DOHH2 (cell line): ENCODE measurements around the gene AHCYL1.

Experiments
- H3F3A ChIP-seq: fragments of 200-600 bp; sonication (generic), shearing (Covaris generic); 2 replicates; pipeline ENCODE4 v1.6.0; 2016; ENCODE audit warnings: antibody characterized with exemption, mild to moderate bottlenecking; ENCODE audit not compliant: control insufficient read depth, insufficient read depth
- H3K27ac ChIP-seq: fragments of 200-600 bp; sonication (generic); 2 replicates; pipeline ENCODE4 v1.5.1; 2014; ENCODE audit warnings: low read depth, mild to moderate bottlenecking, low read length, moderate library complexity
- H3K27me3 ChIP-seq: fragments of 200-600 bp; sonication (generic); 2 replicates; pipeline ENCODE4 v1.6.1; 2014; ENCODE audit warnings: mild to moderate bottlenecking, low read length, mixed read lengths; ENCODE audit not compliant: control insufficient read depth
- H3K36me3 ChIP-seq: fragments of 200-600 bp; sonication (generic); 2 replicates; pipeline ENCODE4 v1.6.1; 2014; ENCODE audit warnings: mild to moderate bottlenecking, low read length, moderate library complexity, mixed read lengths; ENCODE audit not compliant: control insufficient read depth
- H3K4me1 ChIP-seq: fragments of 200-600 bp; sonication (generic); 2 replicates; pipeline ENCODE4 v1.6.1; 2014; ENCODE audit warnings: mild to moderate bottlenecking, low read length, mixed read lengths; ENCODE audit not compliant: control insufficient read depth
- H3K4me2 ChIP-seq: fragments of 200-600 bp; sonication (generic); 2 replicates; pipeline ENCODE4 v1.6.0; 2014; ENCODE audit warnings: mild to moderate bottlenecking, low read length, moderate library complexity
- H3K4me3 ChIP-seq: fragments of 200-600 bp; sonication (generic); 2 replicates; pipeline ENCODE4 v1.5.1; 2014; ENCODE audit warnings: mild to moderate bottlenecking, low read length, mixed read lengths
- H3K79me2 ChIP-seq: fragments of 200-600 bp; sonication (generic); 2 replicates; pipeline ENCODE4 v1.6.1; 2014; ENCODE audit warnings: mild to moderate bottlenecking, low read length, mixed read lengths; ENCODE audit not compliant: control insufficient read depth
- H3K9me2 ChIP-seq: fragments of 200-600 bp; sonication (generic); replicated peaks from 2 replicates; pipeline ENCODE4 v1.6.1; 2014; ENCODE audit warnings: mild to moderate bottlenecking, low read length, mixed read lengths; ENCODE audit not compliant: control insufficient read depth
- H3K9me3 ChIP-seq: fragments of 200-600 bp; sonication (generic); 2 replicates; pipeline ENCODE4 v1.6.1; 2014; ENCODE audit warnings: antibody characterized with exemption, low read length, mixed read lengths; ENCODE audit not compliant: control insufficient read depth, insufficient read depth
- H4K20me1 ChIP-seq: fragments of 200-600 bp; sonication (generic); 2 replicates; pipeline ENCODE4 v1.6.0; 2014; ENCODE audit warnings: low read depth, mild to moderate bottlenecking, antibody characterized with exemption, low read length, moderate library complexity; ENCODE audit not compliant: control insufficient read depth, insufficient read depth
- CTCF ChIP-seq: fragments of 200-600 bp; sonication (generic); IDR thresholded peaks from one replicate; pipeline ENCODE4 v1.5.1; 2014; ENCODE audit warnings: antibody characterized with exemption, mild to moderate bottlenecking, low read depth, low read length; ENCODE audit not compliant: poor library complexity, severe bottlenecking
- EZH2phosphoT487 ChIP-seq: fragments of 200-600 bp; sonication (generic); IDR thresholded peaks from 2 replicates; pipeline ENCODE4 v1.6.1; 2017; ENCODE audit warnings: borderline replicate concordance, mild to moderate bottlenecking, antibody characterized with exemption, low read length, moderate library complexity, mixed read lengths

AHCYL1 gene

GRCh38 chr1:109969907-109970306 lies 14.7 kb upstream of the AHCYL1 start:
- no peak overlapping the region for H3K27ac ChIP-seq
- H3K4me2 ChIP-seq = no peak overlapping the region

GRCh38 chr1:109971559-109971958 lies 13.0 kb upstream of the AHCYL1 start:
- Histone ChIP-seq H3K27me3 (peaks cover 22% of the 10 kb centered on the region), H3K9me2 (no peaks in the 10 kb centered on the region), H3K4me2 (no peak overlapping the region), H3K4me1 (no peaks in the 10 kb centered on the region), H3K4me3 (no peak overlapping the region), H3K9me3 (no peaks in the 10 kb centered on the region), H3K79me2 (no peaks in the 10 kb centered on the region), H4K20me1 (no peaks in the 10 kb centered on the region), H3K36me3 (no peaks in the 10 kb centered on the region), H3F3A (no peaks in the 10 kb centered on the region), H3K27ac (no peak overlapping the region)
- TF ChIP-seq EZH2phosphoT487 (no peak), CTCF (no peak)

More at GRCh38 chr1:109969907-109970306, 14.7 kb upstream of the AHCYL1 start:
- H3K36me3 ChIP-seq = no peaks in the 10 kb centered on the region
- no peaks in the 10 kb centered on the region for H3F3A ChIP-seq
- no peaks in the 10 kb centered on the region for H3K9me3 ChIP-seq
- TF ChIP-seq EZH2phosphoT487 (no peak), CTCF (no peak)
- H3K79me2 ChIP-seq = no peaks in the 10 kb centered on the region
- no peaks in the 10 kb centered on the region for H3K9me2 ChIP-seq
- H4K20me1 ChIP-seq = no peaks in the 10 kb centered on the region
- no peaks in the 10 kb centered on the region for H3K4me1 ChIP-seq
- no peak overlapping the region for H3K4me3 ChIP-seq
- peaks cover 23% of the 10 kb centered on the region for H3K27me3 ChIP-seq

GRCh38 chr1:109974191-109974590 lies 10.4 kb upstream of the AHCYL1 start:
- H3K9me2 ChIP-seq = no peaks in the 10 kb centered on the region
- H3K4me3 ChIP-seq = no peak overlapping the region
- H3K9me3 ChIP-seq = no peaks in the 10 kb centered on the region
- no peaks in the 10 kb centered on the region for H3K79me2 ChIP-seq
- no peaks in the 10 kb centered on the region for H3K36me3 ChIP-seq
- H3K27me3 ChIP-seq = peaks cover 29% of the 10 kb centered on the region
- H3K4me1 ChIP-seq = no peaks in the 10 kb centered on the region
- no peaks in the 10 kb centered on the region for H4K20me1 ChIP-seq
- H3K27ac ChIP-seq = no peak overlapping the region
- TF ChIP-seq CTCF = no peak
- TF ChIP-seq EZH2phosphoT487 = no peak
- no peak overlapping the region for H3K4me2 ChIP-seq
- H3F3A ChIP-seq = no peaks in the 10 kb centered on the region

- Histone ChIP-seq H3K4me1 (no peaks in the 10 kb centered on the region), H3K79me2 (no peaks in the 10 kb centered on the region), H3K4me3 (no peak overlapping the region), H4K20me1 (no peaks in the 10 kb centered on the region), H3K9me2 (no peaks in the 10 kb centered on the region), H3F3A (no peaks in the 10 kb centered on the region), H3K27ac (no peak overlapping the region), H3K9me3 (no peaks in the 10 kb centered on the region), H3K36me3 (no peaks in the 10 kb centered on the region), H3K27me3 (peaks cover 30% of the 10 kb centered on the region), H3K4me2 (no peak overlapping the region)
- TF ChIP-seq EZH2phosphoT487 (no peak), CTCF (no peak)
Measured at GRCh38 chr1:109975718-109976117, 8.8 kb upstream of the AHCYL1 start.
